ENCODE data around the gene TANC1.

TANC1 gene

GRCh38 chr2:159196393-159196925 lies 228.0 kb downstream of the TANC1 start:
- no peak for DNase-seq (ENCODE audit: low spot score)

- DNase-seq (ENCODE audit: low spot score) = no peak
These were observed 230.8 kb downstream of the TANC1 start for GRCh38 chr2:159199236-159199635.

GRCh38 chr2:159199761-159200465 lies 231.5 kb downstream of the TANC1 start:
- no peak for DNase-seq (ENCODE audit: low spot score)

- DNase-seq (ENCODE audit: low spot score) = no peak
These were observed 232.1 kb downstream of the TANC1 start for GRCh38 chr2:159200498-159200897.

GRCh38 chr2:159201360-159202063 lies 233.1 kb downstream of the TANC1 start:
- peak; percentile 40 for DNase-seq (ENCODE audit: low spot score)

- no peak for DNase-seq (ENCODE audit: low spot score)
These were observed 234.2 kb downstream of the TANC1 start for GRCh38 chr2:159202568-159203071.

GRCh38 chr2:159204381-159205144 lies 236.1 kb downstream of the TANC1 start:
- DNase-seq (ENCODE audit: low spot score) = no peak

GRCh38 chr2:159206736-159207380 lies 238.4 kb downstream of the TANC1 start:
- no peak for DNase-seq (ENCODE audit: low spot score)

- DNase-seq (ENCODE audit: low spot score) = no peak
These were observed 240.0 kb downstream of the TANC1 start for GRCh38 chr2:159208438-159208837.

GRCh38 chr2:159209341-159210306 lies 241.2 kb downstream of the TANC1 start:
- DNase-seq (ENCODE audit: low spot score) = peak; percentile 52

- no peak for DNase-seq (ENCODE audit: low spot score)
These were observed 243.3 kb downstream of the TANC1 start for GRCh38 chr2:159211447-159212396.

- no peak for DNase-seq (ENCODE audit: low spot score)
These were observed 244.9 kb downstream of the TANC1 start for GRCh38 chr2:159213296-159213695.

GRCh38 chr2:159214325-159214865 lies 246.0 kb downstream of the TANC1 start:
- DNase-seq (ENCODE audit: low spot score) = no peak

- DNase-seq (ENCODE audit: low spot score) = no peak
These were observed 246.7 kb downstream of the TANC1 start for GRCh38 chr2:159215116-159215515.

- DNase-seq (ENCODE audit: low spot score) = no peak
These were observed 249.2 kb downstream of the TANC1 start for GRCh38 chr2:159217676-159218075.

- DNase-seq (ENCODE audit: low spot score) = no peak
These were observed 249.9 kb downstream of the TANC1 start for GRCh38 chr2:159218389-159218788.

- DNase-seq (ENCODE audit: low spot score) = no peak
These were observed 251.1 kb downstream of the TANC1 start for GRCh38 chr2:159219394-159219998.

- DNase-seq (ENCODE audit: low spot score) = no peak
These were observed 255.8 kb downstream of the TANC1 start for GRCh38 chr2:159224061-159224813.
